ENCODE measurements around the gene HSF2.

DNA sequence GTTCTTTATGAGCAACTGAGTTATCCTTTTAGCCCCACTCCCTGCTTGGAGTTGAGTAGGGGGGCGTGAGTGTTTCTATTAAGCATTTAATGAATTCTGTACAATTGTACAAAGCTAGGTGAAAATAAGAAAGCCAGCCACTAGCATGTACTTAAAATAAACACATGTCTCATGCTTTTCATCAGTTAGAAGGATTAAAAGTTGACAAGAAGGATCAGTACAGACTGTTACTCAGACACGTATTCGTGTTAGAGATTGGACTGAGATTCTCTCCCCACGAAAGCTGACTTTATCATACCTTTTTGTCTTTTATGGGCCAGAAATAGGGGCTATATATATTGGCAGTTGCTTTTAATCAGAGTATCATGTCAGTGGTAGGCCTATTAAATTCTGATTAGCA, 1.7 kb downstream of the HSF2 start:
- TF ChIP-seq, protein P1, sequence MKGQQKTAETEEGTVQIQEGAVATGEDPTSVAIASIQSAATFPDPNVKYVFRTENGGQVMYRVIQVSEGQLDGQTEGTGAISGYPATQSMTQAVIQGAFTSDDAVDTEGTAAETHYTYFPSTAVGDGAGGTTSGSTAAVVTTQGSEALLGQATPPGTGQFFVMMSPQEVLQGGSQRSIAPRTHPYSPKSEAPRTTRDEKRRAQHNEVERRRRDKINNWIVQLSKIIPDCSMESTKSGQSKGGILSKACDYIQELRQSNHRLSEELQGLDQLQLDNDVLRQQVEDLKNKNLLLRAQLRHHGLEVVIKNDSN (IDR thresholded peaks at IDR 0.05; ENCODE audit: borderline replicate concordance, extremely low read length, insufficient read depth, low read depth, low read length) = no peak
- TF ChIP-seq REST (IDR thresholded peaks at IDR 0.05; ENCODE audit: low read depth, low read length) (no peak), KDM1A (IDR thresholded peaks at IDR 0.05; ENCODE audit: borderline replicate concordance) (no peak), E4F1 (IDR thresholded peaks at IDR 0.05; ENCODE audit: borderline replicate concordance, partially characterized antibody) (no peak), CTCF (IDR thresholded peaks at IDR 0.05 in 2 of 3, conservative IDR thresholded peaks at IDR 0.05 in 1 of 3; ENCODE audit: control insufficient read depth in 2 of 3, extremely low read depth in 1 of 3, insufficient read depth in 1 of 3, low read depth in 3 of 3, low read length in 3 of 3) (no peak), ESRRA (IDR thresholded peaks at IDR 0.05; ENCODE audit: low read length) (no peak), MAX (IDR thresholded peaks at IDR 0.05; ENCODE audit: low read depth, low read length) (no peak), NFYA (IDR thresholded peaks at IDR 0.05; ENCODE audit: borderline replicate concordance, low read depth, low read length) (no peak), BRCA1 (IDR thresholded peaks at IDR 0.05; ENCODE audit: low read depth, low read length) (no peak), CEBPB (IDR thresholded peaks at IDR 0.05; ENCODE audit: borderline replicate concordance in 1 of 2, low read depth in 2 of 2, low read length in 2 of 2) (no peak)
- TF ChIP-seq, protein P2, sequence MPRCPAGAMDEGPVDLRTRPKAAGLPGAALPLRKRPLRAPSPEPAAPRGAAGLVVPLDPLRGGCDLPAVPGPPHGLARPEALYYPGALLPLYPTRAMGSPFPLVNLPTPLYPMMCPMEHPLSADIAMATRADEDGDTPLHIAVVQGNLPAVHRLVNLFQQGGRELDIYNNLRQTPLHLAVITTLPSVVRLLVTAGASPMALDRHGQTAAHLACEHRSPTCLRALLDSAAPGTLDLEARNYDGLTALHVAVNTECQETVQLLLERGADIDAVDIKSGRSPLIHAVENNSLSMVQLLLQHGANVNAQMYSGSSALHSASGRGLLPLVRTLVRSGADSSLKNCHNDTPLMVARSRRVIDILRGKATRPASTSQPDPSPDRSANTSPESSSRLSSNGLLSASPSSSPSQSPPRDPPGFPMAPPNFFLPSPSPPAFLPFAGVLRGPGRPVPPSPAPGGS (IDR thresholded peaks at IDR 0.05; ENCODE audit: borderline replicate concordance, insufficient read depth, low read depth, low read length, poor library complexity, severe bottlenecking) = no peak
